Mammary epithelial cell (primary cell): ENCODE measurements around the gene ADCY5.

ENCODE experiments used
- EZH2 ChIP-seq: IDR thresholded peaks from 2 replicates; pipeline ENCODE4 v1.6.1; 2012; ENCODE audit warnings: low read length, inconsistent platforms, borderline replicate concordance
- TF ChIP-seq, protein P1 (sequence below), 2 donors: IDR thresholded peaks in 1 of 2; conservative IDR thresholded peaks in 1 of 2; 2 replicates each; pipeline ENCODE4 v1.5.1; 2011 to 2012; ENCODE audit warnings: inconsistent platforms in 2 of 2, low read length in 2 of 2, mild to moderate bottlenecking in 2 of 2, control low read depth in 1 of 2, low read depth in 1 of 2; ENCODE audit not compliant: insufficient read depth in 1 of 2; ENCODE audit errors: extremely low read depth in 1 of 2

GRCh38 chr3:123421353-123422174 is 27.3 kb downstream of the ADCY5 start:
- TF ChIP-seq, protein P1, sequence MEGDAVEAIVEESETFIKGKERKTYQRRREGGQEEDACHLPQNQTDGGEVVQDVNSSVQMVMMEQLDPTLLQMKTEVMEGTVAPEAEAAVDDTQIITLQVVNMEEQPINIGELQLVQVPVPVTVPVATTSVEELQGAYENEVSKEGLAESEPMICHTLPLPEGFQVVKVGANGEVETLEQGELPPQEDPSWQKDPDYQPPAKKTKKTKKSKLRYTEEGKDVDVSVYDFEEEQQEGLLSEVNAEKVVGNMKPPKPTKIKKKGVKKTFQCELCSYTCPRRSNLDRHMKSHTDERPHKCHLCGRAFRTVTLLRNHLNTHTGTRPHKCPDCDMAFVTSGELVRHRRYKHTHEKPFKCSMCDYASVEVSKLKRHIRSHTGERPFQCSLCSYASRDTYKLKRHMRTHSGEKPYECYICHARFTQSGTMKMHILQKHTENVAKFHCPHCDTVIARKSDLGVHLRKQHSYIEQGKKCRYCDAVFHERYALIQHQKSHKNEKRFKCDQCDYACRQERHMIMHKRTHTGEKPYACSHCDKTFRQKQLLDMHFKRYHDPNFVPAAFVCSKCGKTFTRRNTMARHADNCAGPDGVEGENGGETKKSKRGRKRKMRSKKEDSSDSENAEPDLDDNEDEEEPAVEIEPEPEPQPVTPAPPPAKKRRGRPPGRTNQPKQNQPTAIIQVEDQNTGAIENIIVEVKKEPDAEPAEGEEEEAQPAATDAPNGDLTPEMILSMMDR (conservative IDR thresholded peaks at IDR 0.05 in 1 of 2, IDR thresholded peaks at IDR 0.05 in 1 of 2; ENCODE audit: extremely low read depth in 1 of 2, insufficient read depth in 1 of 2, low read depth in 1 of 2, low read length in 2 of 2), result no peak
- TF ChIP-seq EZH2, result no peak
